Chondrocyte (in vitro differentiated cells): ENCODE data around the gene MAFB. TPM values are rescaled to one million over a fixed set of nuclear protein-coding genes. Genes with fewer than 3 reads are reported as not detected.

ENCODE experiments used
- DNase-seq: peaks from one replicate; pipeline ENCODE4 v3.0.0; 2021; ENCODE audit warnings: mixed read lengths, low spot score
- H3K27ac Mint-ChIP-seq: one replicate; pipeline ENCODE4 v1.8.0; 2021; ENCODE audit warnings: mild to moderate bottlenecking, moderate library complexity, mixed read lengths; ENCODE audit not compliant: unreplicated experiment
- H3K27me3 Mint-ChIP-seq: 2 replicates; pipeline ENCODE4 v1.8.0; 2021; ENCODE audit warnings: low read depth, mixed read lengths
- H3K36me3 Mint-ChIP-seq: 2 replicates; pipeline ENCODE4 v1.8.0; 2021; ENCODE audit warnings: low read depth, mixed read lengths
- H3K4me1 Mint-ChIP-seq: 2 replicates; pipeline ENCODE4 v1.8.0; 2021; ENCODE audit warnings: low read depth, mild to moderate bottlenecking, mixed read lengths
- H3K4me3 Mint-ChIP-seq: one replicate; pipeline ENCODE4 v1.8.0; 2021; ENCODE audit warnings: mild to moderate bottlenecking, moderate library complexity, mixed read lengths; ENCODE audit not compliant: unreplicated experiment
- H3K9me3 Mint-ChIP-seq: 2 replicates; pipeline ENCODE4 v1.8.0; 2021; ENCODE audit warnings: low read depth, mixed read lengths
- CTCF ChIP-seq: fragments of 200-600 bp; sonication (generic); IDR thresholded peaks from 2 replicates; pipeline ENCODE4 v1.5.0; 2021; ENCODE audit warnings: antibody characterized with exemption, mild to moderate bottlenecking, moderate library complexity
- total RNA-seq: library from RNA; stranded (reverse); gene quantifications from 3 replicates; pipeline ENCODE4 v1.2.1, GENCODE V29; 2021

Gene MAFB
- total RNA-seq, 1 donor from 2014 or later: 4.2 TPM

- no peak for TF ChIP-seq CTCF
- Mint-ChIP-seq H3K36me3 (no peaks in the 10 kb centered on the region), H3K27me3 (no peaks in the 10 kb centered on the region), H3K4me1 (peaks cover 35% of the 10 kb centered on the region), H3K27ac (no peak overlapping the region), H3K9me3 (no peaks in the 10 kb centered on the region), H3K4me3 (no peak overlapping the region)
- DNase-seq: no peak
Measured at GRCh38 chr20:40644863-40645262, 44.2 kb downstream of the MAFB start.

GRCh38 chr20:40643891-40644290 is 45.1 kb downstream of the MAFB start:
- peaks cover 8% of the 10 kb centered on the region for H3K27me3 Mint-ChIP-seq
- no peak overlapping the region for H3K27ac Mint-ChIP-seq
- no peak overlapping the region for H3K4me3 Mint-ChIP-seq

GRCh38 chr20:40641809-40642208 is 47.2 kb downstream of the MAFB start:
- no peak for DNase-seq
- Mint-ChIP-seq H3K9me3 (no peaks in the 10 kb centered on the region), H3K27ac (no peak overlapping the region), H3K4me3 (no peak overlapping the region), H3K27me3 (peaks cover 15% of the 10 kb centered on the region), H3K36me3 (peaks cover 3% of the 10 kb centered on the region), H3K4me1 (peaks cover 24% of the 10 kb centered on the region)
- no peak for TF ChIP-seq CTCF

More at GRCh38 chr20:40643891-40644290, 45.1 kb downstream of the MAFB start:
- Mint-ChIP-seq H3K9me3 (no peaks in the 10 kb centered on the region), H3K4me1 (peaks cover 35% of the 10 kb centered on the region), H3K36me3 (peaks cover 3% of the 10 kb centered on the region)
- no peak for DNase-seq
- TF ChIP-seq CTCF: no peak

- no peak for TF ChIP-seq CTCF
- peaks cover 3% of the 10 kb centered on the region for H3K36me3 Mint-ChIP-seq
- peaks cover 15% of the 10 kb centered on the region for H3K27me3 Mint-ChIP-seq
- H3K27ac Mint-ChIP-seq: no peak overlapping the region
- H3K4me1 Mint-ChIP-seq: peaks cover 18% of the 10 kb centered on the region
- no peaks in the 10 kb centered on the region for H3K9me3 Mint-ChIP-seq
- no peak overlapping the region for H3K4me3 Mint-ChIP-seq
- no peak for DNase-seq
Measured at GRCh38 chr20:40641202-40641601, 47.8 kb downstream of the MAFB start.

GRCh38 chr20:40640667-40641066 is 48.4 kb downstream of the MAFB start:
- DNase-seq: no peak
- Mint-ChIP-seq H3K4me1 (peaks cover 13% of the 10 kb centered on the region), H3K27ac (no peak overlapping the region), H3K9me3 (no peaks in the 10 kb centered on the region), H3K27me3 (peaks cover 15% of the 10 kb centered on the region), H3K36me3 (peaks cover 3% of the 10 kb centered on the region), H3K4me3 (no peak overlapping the region)
- TF ChIP-seq CTCF: no peak
